CMK (cell line): ENCODE measurements around the gene HIPK4.
"Not testable (repeated sequence)": the region's sequence is repeated elsewhere in the genome, so short reads cannot be mapped to it uniquely, and the experiment has no call there.

Source experiments
- DNase-seq: peaks from one replicate; pipeline ENCODE4 v3.0.0-alpha.2; 2010; ENCODE audit warnings: low read depth

Gene HIPK4

GRCh38 chr19:40390084-40390742 lies at the start of gene HIPK4:
Gene HIPK4 (minus strand): TSS chr19:40390181. CDS start chr19:40389902, 279 bp downstream.
- DNase-seq, result no peak

DNA sequence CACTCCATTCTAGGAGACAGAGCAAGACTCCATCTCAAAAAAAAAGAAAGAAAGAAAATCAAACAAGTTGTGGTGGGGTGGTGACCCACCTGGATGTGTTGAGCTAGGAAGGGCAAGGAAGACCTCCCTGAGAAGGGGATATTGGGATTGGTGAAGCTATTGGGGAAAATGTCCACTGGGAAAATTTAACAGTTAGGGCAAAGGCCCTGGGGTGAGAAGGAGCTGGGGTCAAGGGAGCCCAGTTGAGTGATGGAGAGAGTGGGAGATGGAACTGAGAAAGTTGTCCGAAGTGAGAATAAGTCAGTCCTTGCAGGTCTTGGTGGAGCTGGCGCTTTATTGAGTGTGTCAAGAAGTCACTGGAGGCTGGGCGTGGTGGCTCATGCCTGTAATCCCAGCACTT lies 48.3 kb upstream of the HIPK4 start:
- no peak for DNase-seq

DNA sequence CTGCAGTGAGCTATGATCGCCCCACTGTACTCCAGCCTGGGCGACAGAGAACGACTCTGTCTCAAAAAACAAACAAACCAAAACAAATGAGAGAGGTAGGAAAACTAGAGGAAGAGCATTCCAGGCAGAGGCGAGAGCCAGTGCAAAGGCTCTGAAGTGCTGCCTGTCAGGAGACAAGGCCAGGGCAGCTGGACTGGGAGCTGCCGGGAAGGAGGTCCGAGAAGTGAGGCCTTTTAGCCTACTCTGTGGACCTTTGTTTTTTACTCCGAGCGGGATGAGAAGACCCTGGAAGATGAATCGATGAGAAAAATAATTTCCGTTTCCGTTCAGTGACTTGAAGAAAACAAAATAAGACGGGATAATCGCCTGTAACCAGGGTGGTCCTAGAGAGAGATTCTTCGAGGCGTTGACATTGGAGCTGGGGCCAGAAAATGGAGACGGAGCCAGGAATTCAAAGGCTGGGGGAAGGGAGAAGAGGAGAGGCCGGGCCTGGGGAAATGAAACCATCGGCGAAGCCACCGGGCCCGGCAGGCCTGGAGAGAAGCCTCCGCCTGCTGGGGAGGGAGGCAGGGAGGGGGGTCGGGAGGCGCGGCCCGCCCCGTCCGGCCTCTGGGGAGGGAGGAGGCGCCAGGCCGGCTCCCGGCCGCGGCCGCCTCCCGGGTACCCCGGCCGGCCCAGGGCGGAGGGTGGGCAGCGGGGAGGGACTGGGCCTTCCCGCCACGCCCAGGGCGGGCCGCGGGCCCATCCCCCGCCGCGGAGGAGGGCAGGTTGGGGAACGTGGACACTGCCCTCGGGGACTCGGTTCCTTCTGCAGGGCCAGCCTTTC lies 43.6 kb upstream of the HIPK4 start:
- DNase-seq, result peak; percentile 64

DNA sequence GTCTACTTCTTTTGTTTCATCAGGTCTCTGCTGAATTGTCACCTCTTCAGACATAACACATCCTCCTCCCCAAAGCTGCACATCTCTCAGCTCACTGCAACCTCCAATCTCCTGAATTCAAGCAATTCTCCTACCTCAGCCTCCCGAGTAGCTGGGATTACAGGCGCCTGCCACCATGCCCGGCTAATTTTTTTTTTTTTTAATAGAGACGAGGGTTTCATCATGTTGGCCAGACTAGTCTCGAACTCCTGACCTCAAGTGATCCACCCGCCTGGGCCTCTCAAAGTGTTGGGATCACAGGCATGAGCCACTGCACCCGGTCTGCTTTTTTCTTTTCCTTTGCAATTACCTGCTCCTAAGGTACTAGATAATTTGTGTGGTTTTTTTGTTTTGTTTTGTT lies 42.8 kb upstream of the HIPK4 start:
- not testable (repeated sequence) for DNase-seq

- no peak for DNase-seq
Observed at GRCh38 chr19:40431698-40432097, 41.7 kb upstream of the HIPK4 start.

DNA sequence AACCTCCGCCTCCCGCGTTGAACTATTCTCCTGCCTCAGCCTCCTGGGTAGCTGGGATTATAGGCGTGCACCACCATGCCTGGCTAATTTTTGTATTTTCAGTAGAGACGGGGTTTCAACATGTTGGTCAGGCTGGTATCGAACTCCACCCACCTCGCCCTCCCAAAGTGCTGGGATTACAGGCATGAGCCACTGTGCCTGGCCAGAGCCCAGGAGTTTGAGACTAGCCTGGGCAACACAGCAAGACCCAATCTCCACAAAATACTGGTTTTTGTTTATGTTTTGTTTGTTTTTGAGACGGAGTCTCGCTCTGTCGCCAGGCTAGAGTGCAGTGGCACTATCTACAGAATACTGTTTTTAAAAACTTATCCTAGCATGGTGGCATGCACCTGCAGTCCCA lies 40.3 kb upstream of the HIPK4 start:
- not testable (repeated sequence) for DNase-seq

DNA sequence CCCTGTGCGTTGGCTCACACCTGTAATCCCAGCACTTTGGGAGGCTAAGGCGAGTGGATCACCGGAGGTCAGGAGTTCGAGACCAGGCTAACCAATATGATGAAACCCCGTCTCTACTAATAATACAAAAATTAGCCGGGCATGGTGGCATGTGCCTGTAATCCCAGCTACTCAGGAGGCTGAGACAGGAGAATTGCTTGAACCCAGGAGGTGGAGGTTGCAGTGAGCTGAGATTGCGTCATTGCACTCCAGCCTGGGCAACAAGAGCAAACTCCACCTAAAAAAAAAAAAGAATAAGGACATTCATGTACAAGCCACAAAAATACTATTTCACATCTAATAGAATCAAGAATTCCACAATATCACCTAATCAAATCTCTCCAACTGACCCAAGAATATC lies 38.2 kb upstream of the HIPK4 start:
- not testable (repeated sequence) for DNase-seq

DNA sequence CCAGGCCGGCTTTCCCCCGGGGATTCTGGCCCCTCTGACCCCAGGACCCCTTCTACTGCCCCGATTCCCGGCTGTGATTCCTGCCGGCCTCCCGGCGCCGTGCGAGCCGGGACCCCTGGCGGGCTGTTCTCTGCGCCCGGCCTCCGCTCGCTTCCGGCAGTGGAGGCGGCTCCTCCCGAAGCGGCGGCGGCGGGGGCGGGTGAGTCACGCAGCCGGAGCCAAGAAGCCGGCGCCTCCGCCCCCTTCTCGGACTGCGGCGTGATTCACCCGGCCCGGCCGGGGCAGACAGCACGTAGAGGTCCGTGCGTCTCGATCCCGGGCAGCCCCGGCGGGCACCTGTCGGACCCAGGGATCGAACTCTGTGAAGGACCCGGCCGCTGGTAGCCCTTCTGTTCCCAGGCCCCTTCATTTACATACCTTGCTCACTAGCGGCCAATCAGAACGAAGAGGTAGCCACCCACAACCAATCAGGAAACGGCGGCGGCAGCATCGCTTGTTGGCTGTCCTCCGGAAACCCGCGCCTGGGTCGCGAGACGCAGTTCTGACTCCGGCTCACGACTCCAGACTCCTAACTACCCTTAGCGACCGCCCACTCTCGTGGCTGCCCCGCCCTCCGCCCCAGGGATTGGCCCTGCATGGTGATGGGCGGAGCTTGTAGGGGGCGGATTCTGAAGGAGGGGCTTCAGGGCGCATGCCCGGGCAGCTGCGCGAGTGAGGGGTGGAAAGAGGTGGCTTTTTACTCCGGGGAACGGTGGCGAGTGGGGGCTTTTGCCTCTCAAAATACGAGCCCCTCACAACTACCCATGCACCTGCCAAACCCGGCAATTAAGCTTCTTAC lies 35.7 kb upstream of the HIPK4 start, which contains the start of gene SERTAD1:
TSS of gene SERTAD1 (minus strand) at position 543 of the 838 bp plus-strand sequence. CDS start 2,446 bp downstream, outside the sequence.
- peak; percentile 97 for DNase-seq

GRCh38 chr19:40424637-40425449 lies 34.9 kb upstream of the HIPK4 start:
- DNase-seq, result no peak

DNA sequence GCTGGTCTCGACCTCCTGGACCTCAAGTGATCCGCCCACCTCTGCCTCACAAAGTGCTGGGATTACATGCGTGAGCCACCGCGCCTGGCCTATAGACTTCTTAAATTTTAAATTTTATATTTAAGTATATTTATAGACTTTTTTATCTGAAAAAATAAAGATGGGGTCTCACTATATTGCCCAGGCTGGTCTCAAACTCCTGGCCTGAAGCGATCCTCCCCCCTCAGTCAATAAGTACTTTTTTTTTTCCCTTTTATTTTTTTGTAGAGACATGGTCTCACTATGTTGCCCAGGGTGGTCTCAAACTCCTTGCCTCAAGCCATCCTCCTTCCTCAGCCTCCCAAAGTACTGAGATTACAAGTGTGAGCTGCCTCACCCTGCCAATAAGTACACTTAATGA lies 34.0 kb upstream of the HIPK4 start:
- DNase-seq, result no peak

DNA sequence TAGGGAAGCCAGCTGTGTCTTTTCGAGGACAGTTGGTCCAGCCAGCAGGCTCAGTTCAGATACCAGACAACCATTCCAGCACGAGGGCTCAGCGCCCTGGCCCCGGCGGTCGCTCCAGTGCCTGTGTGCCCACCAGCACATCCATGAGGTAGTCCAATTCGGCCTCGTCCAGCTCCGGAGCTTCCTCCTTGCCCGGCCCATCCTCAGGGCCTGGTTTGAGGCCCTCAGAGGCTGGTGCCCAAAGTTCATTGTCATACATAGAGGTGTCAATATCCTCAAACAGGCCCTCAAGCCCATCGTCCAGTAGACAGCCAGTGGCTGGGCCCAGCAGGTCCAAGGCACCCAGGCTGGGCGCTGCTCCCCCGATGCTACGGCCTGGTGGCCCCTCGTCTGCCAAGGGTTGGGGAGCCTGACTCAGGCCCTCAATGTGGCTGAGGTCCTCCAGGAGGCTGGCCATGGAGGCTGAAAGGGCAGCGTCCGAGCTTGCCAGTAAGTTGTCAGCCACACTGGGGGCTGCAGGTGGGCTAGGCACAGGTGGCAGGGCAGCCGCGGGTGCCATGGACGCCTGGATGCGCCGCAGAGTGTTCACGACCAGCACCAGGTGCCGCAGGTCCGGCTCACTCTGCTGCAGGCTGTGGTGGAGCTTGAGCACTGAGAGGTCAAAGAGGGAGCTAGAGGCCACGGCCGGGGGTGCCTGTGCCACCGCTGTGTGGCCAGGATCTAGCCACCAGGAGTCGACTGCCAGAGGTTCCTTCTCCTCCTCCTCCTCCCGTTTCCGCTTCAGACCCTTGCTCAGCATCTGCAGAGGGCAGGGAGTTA lies 33.0 kb upstream of the HIPK4 start:
- DNase-seq, result no peak

GRCh38 chr19:40421993-40422747 lies 32.2 kb upstream of the HIPK4 start:
- DNase-seq, result no peak

GRCh38 chr19:40420766-40421765 lies 31.1 kb upstream of the HIPK4 start:
- no peak for DNase-seq

- DNase-seq, result no peak
Observed at GRCh38 chr19:40420451-40420765, 30.4 kb upstream of the HIPK4 start.

- DNase-seq, result no peak
Observed at GRCh38 chr19:40419780-40420179, 29.8 kb upstream of the HIPK4 start.

GRCh38 chr19:40419066-40419612 lies 29.2 kb upstream of the HIPK4 start:
- no peak for DNase-seq

GRCh38 chr19:40418040-40418439 lies 28.1 kb upstream of the HIPK4 start:
- no peak for DNase-seq

GRCh38 chr19:40417643-40417981 lies 27.6 kb upstream of the HIPK4 start:
- no peak for DNase-seq
